Stimulated activated CD4-positive, alpha-beta T cell treated with anti-CD3 and anti-CD28 coated beads, Interleukin-15, amount 100 ng/mL, for 24 hours (primary cell): ENCODE data around the gene CERK.
"Not testable (repeated sequence)": the region's sequence is repeated elsewhere in the genome, so short reads cannot be mapped to it uniquely, and the experiment has no call there.

Experiments used
- DNase-seq: peaks from one replicate; pipeline ENCODE4 v3.0.0-alpha.2; 2020

The CERK gene

GRCh38 chr22:46737976-46738646 lies at the start of gene CERK:
Gene CERK, minus strand, starts transcription at chr22:46738252. Its CDS starts 104 bp downstream, at chr22:46738148.
- peak; percentile 66 for DNase-seq

GRCh38 chr22:46783721-46784120 lies 45.7 kb upstream of the CERK start:
- DNase-seq = no peak

DNA sequence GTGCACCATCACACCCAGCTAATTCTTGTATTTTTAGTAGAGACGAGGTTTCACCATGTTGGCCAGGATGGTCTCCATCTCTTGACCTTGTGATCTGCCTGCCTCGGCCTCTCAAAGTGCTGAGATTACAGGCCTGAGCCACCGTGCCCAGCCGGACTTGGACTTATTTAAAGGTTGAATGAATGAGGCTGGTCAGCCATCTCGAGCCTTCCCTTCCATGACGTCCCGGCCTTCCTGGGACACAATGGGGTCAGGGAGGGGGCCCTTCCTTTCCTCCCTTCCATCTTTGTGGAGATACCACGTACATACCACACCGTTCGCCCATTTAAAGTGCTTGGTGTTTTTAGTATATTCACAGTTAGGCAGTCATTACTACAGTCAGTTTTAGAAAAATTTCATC lies 44.1 kb upstream of the CERK start:
- DNase-seq = not testable (repeated sequence)

DNA sequence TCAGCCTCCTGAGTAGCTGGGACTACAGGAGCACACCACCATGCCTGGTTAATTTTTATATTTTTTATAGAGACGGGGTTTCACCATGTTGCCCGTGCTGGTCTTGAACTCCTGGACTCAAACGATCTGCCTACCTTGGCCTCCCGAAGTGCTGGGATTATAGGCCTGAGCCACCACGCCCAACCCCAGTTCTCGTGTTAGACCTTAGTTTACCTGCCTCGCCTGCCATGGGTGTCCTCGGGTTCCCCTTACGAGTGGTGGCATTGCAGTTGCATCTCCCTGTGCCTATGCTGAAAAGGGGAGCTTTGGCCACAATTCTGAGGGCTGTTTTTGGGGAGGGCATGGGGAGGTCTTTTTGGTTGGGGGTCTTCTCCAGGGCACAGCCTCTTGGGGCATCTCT lies 43.2 kb upstream of the CERK start:
- DNase-seq = no peak

- DNase-seq = no peak
Measured at GRCh38 chr22:46780453-46780852, 42.4 kb upstream of the CERK start.

DNA sequence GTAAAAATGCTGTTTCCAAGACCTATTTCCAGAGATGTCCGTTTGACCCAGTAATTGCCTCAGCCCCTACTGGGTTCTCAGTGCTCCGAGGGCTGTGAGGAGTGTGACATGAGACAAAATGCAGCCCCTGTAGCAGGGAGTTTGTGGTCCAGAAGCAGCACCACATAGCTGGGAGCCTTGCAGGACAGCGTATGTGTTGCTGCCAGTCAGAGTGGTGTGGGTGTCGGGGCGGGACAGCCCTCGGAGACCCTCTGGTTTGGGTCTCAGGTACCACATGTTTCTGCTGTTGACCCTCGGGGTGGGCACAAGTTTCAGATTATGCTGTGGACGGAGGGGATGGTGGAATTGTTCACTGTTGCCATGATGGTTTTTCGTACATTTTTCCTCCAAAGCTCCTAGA lies 41.6 kb upstream of the CERK start:
- no peak for DNase-seq

- DNase-seq = no peak
Measured at GRCh38 chr22:46779023-46779422, 41.0 kb upstream of the CERK start.

DNA sequence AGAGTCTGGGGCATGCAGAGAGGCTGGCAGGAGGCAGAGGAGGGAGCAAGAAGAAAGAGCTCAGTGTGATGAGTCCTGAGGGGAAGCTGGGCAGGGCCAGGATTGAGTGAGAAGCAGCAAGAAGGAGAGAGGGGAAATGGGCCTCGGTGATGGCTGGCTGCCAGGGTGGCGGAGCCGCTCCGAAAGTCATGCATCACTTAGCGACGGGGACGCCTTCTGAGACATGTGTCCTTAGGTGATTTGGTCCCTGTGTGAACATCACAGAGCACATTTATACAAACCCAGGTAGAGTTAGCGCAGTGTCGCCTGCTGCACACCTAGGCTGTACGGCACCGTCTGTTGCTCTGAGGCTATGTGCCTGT lies 39.5 kb upstream of the CERK start:
- peak; percentile 73 for DNase-seq

- DNase-seq = no peak
Measured at GRCh38 chr22:46776876-46777608, 39.0 kb upstream of the CERK start.

DNA sequence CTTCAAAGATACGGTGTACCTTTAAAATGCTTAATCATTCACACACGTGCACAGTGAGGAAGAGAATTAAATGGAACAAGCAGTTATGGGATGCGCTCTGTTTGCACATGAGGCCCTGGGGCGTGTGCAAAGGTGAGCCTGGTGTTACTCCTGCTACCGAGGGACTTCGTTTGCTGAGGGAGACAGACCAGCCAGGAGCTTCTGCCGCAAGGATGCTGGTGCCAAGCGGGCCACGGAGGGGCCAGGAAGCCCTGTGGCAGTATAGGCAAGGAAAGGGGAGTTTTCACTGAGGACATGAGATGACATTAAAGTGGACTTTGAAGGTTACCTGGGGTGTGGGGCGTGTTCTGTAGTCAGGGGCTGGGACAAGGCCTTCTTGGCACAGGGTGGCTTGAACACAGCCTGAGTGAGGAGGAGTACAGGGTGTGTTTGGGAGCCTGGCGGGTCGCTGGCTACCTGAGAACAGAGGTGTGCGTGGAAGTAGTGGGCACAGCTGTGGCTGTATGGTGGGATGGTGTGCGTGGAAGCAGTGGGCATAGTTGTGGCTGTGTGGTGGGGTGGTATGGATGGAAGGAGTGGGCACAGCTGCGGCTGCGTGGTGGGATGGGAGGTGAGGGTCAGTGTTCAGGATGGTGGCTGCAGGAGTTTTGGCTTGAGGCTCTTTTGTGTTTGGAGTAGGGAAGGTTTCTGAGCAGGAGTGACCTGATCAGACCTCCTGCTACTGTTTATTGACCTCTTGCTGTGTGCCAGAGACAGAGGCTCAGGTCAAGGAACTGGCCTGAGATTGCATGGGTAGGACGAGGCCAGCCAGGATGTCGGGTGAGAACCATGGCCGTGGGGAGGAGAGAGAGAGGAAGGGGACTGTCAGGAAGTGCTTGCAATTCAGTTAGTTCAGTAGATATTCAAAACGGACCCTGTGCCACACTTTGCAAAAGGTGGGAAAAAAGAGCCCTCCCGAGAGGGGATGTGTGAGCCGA lies 38.1 kb upstream of the CERK start:
- DNase-seq = no peak

GRCh38 chr22:46774980-46775849 lies 37.2 kb upstream of the CERK start:
- no peak for DNase-seq

GRCh38 chr22:46774253-46774979 lies 36.4 kb upstream of the CERK start:
- peak; percentile 55 for DNase-seq

- no peak for DNase-seq
Measured at GRCh38 chr22:46773076-46773475, 35.0 kb upstream of the CERK start.

GRCh38 chr22:46770726-46771125 lies 32.7 kb upstream of the CERK start:
- peak; percentile 46 for DNase-seq

DNA sequence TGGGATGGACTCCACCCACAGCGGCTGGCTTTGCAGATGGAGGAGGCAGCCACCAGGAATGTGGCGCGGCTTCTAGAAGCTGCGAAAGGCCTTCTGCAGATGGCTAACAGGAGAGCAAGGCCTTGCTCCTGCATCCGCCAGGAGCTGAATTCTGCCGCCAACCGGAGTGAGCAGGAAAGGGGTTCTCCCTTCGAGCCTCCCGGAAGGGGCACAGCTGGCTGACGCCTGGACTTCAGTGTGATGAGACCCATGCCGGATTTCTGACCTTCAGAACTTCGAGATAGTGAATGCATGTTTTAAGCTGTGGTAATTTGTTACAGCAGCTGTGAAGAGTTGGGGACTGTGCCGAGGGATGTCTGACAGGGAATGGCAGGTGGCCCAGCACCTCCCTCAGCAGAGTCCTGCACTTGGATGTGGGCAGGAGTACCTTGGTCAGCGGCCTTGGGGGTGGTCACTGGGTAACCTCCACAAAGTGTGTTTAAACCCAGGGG lies 32.1 kb upstream of the CERK start:
- no peak for DNase-seq

DNA sequence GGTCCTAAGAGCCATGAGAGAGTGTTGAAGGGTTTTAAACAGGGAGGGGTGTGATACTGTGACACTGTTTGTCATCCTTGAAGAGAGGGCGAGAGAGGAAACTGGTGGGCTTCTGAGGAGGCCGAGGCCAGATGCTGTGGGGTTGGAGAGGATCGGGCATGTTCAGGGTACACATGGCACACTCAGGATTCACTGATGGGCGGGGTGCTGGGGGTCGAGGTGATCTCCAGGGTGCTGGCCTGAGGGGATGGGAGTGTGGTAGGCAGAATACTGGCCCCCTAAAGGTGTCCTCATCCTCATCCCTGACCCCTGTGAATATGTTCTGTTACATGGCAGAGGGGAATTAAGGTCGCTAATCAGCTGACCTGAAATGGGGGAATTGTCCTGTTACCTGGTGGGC lies 31.7 kb upstream of the CERK start:
- DNase-seq = no peak

DNA sequence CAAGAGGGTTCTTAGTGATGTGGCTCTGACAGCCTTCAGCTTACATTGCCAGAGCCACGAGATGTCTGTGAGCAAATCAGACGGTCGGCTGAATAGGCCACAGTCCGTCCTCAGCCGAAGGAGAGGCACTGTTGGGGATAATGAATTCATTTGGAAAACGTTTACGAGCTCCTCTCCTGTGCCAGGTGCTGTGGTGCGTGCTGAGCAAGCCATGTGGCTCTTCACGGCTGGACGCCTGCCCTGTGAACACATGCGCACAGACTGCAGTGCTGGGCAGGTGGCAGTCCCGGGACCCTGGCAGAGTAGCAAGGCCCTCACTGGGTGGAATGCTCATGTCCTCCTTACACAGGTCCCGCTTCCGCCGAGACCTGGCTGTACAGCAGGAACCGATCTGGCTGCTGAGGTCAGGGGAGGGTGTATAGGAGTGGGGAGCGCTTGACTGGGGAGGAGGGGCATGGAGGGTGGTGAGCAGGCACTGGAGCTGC lies 31.2 kb upstream of the CERK start:
- no peak for DNase-seq

GRCh38 chr22:46767249-46767985 lies 29.4 kb upstream of the CERK start:
- no peak for DNase-seq

GRCh38 chr22:46766611-46767010 lies 28.6 kb upstream of the CERK start:
- DNase-seq = no peak

- DNase-seq = no peak
Measured at GRCh38 chr22:46764779-46765485, 26.9 kb upstream of the CERK start.
